Immature natural killer cell (primary cell): ENCODE results near the gene COLEC12. TPM values are rescaled to one million over a fixed set of nuclear protein-coding genes. Genes with fewer than 3 reads are reported as not detected.

Experiments used
- DNase-seq, 3 donors: peaks; one replicate each; pipeline ENCODE4 v3.0.0; 2022; ENCODE audit warnings: mixed read lengths in 1 of 3
- H3K27ac Mint-ChIP-seq, 6 donors: one replicate each; pipeline ENCODE4 v1.8.0; 2020; ENCODE audit warnings: mixed read lengths in 6 of 6, mild to moderate bottlenecking in 5 of 6, inconsistent platforms in 4 of 6, moderate library complexity in 3 of 6
- H3K27me3 Mint-ChIP-seq, 3 donors: one replicate each; pipeline ENCODE4 v1.8.0; 2020 to 2021; ENCODE audit warnings: low read depth in 3 of 3, mild to moderate bottlenecking in 3 of 3, mixed read lengths in 3 of 3, moderate library complexity in 3 of 3, inconsistent platforms in 1 of 3
- H3K36me3 Mint-ChIP-seq, 3 donors: one replicate each; pipeline ENCODE4 v1.8.0; 2020; ENCODE audit warnings: mixed read lengths in 3 of 3, inconsistent platforms in 2 of 3, mild to moderate bottlenecking in 2 of 3
- H3K4me1 Mint-ChIP-seq, 2 donors: one replicate each; pipeline ENCODE4 v1.8.0; 2020; ENCODE audit warnings: inconsistent platforms in 2 of 2, mild to moderate bottlenecking in 2 of 2, mixed read lengths in 2 of 2, moderate library complexity in 1 of 2
- H3K4me3 Mint-ChIP-seq, 5 donors: one replicate each; pipeline ENCODE4 v1.8.0; 2020; ENCODE audit warnings: mild to moderate bottlenecking in 5 of 5, mixed read lengths in 5 of 5, inconsistent platforms in 3 of 5, moderate library complexity in 3 of 5
- H3K9me3 Mint-ChIP-seq, 6 donors: one replicate each; pipeline ENCODE4 v1.8.0; 2020; ENCODE audit warnings: mild to moderate bottlenecking in 6 of 6, mixed read lengths in 6 of 6, inconsistent platforms in 4 of 6, moderate library complexity in 3 of 6
- polyA plus RNA-seq, 3 donors: library from polyadenylated mRNA; unstranded; fragments of 300-500 nt; fragmentation: Illumina TruSeq; gene quantifications; one replicate each; pipeline ENCODE4 v1.2.3, GENCODE V29; 2021

COLEC12 gene
- polyA plus RNA-seq, 3 donors from 2014 or later: not detected

DNA sequence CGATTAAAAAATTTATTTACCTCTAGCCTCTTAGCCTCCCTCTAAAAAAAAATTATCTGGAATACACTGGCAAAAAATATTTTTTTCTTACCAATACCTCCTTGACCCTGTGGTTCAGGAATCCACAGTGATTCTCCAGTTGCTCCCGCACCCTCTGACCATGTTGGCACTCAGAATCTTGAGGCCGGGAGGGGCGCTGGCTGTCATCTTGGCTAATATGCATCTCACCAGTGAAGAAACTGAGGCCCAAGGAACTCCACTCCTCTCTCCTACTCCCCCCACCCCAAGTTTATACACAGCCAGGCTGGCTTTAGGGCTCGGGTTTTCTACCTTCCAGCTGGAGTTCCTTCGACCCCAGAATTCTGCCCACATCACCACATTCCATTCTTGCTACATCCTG lies 134.8 kb downstream of the COLEC12 start:
- Mint-ChIP-seq H3K4me1 (no peaks in the 10 kb centered on the region), H3K27ac (no peak overlapping the region), H3K27me3 (peaks cover 2 to 4% (median 4%) of the 10 kb centered on the region in 3 donors), H3K36me3 (no peaks in the 10 kb centered on the region), H3K9me3 (no peaks in the 10 kb centered on the region), H3K4me3 (no peak overlapping the region)
- no peak for DNase-seq

DNA sequence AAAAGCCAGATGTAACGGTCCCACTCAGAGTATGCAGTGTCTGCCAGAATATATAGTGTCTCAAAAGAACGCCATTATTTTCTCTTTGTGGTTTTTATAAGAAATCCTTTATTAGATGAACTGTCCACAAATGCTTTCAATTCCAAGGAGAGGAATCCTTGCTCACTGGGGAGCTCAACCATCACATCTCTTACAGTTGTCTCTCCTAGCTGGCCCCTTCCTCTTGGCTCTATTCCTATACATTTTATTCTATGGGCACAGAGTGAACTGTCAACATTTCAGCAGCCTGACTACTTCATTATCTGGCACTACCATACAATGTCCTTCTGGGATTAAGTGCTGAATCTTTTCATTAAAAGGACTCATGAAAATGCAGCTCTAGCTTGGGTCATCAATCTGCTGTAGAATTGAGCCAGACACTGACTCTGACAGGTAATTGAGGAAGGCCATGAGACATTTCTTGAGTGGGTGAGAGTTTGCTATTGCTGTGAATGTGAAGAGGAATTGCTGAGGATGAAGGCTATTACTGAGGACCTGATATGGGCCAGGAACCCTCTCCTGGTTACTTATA lies 136.2 kb downstream of the COLEC12 start:
- no peak for DNase-seq
- H3K36me3 Mint-ChIP-seq: no peaks in the 10 kb centered on the region
- H3K27me3 Mint-ChIP-seq: peaks cover 2 to 4% (median 4%) of the 10 kb centered on the region in 3 donors
- no peaks in the 10 kb centered on the region for H3K9me3 Mint-ChIP-seq
- H3K27ac Mint-ChIP-seq: no peak overlapping the region
- H3K4me3 Mint-ChIP-seq: no peak overlapping the region
- no peaks in the 10 kb centered on the region for H3K4me1 Mint-ChIP-seq

DNA sequence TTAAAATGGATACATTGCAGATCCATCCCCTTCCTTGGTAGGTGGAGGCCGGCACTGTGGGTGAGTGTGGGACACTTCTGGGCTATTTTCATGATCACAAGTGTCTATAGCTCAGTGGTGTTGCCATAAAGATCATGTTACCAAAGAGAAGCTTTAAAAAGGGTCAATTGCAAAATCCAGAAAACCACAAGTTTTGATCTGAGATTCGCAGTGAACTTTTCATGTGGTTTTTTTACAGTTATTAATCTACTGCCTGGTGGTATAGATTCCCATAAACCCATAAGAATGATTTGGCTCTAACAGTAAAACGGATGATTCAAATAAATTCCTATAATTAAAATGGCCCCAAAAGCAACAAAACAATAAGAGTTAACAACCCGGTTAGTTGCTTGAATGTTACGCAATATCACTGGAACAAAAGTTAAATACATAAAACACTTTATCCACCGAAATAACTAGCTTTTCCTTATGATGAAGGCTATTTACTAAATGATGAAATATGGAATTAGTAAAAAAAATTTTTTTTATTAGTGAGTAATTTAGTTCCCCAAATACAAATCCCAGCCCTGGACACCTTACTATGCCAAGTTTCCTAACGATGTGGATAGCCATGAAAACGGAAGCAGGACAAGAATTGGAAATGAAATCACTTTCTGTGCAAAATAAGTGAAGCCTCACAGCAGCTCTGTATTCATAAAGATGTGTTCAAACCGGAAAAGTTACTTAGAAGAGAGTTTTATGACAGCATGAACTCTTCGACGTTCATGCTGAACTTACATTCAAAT lies 137.0 kb downstream of the COLEC12 start:
- Mint-ChIP-seq H3K4me1 (no peaks in the 10 kb centered on the region), H3K27ac (no peak overlapping the region), H3K4me3 (no peak overlapping the region), H3K9me3 (no peaks in the 10 kb centered on the region), H3K27me3 (peaks cover 2 to 4% (median 4%) of the 10 kb centered on the region in 3 donors), H3K36me3 (no peaks in the 10 kb centered on the region)
- DNase-seq: no peak

DNA sequence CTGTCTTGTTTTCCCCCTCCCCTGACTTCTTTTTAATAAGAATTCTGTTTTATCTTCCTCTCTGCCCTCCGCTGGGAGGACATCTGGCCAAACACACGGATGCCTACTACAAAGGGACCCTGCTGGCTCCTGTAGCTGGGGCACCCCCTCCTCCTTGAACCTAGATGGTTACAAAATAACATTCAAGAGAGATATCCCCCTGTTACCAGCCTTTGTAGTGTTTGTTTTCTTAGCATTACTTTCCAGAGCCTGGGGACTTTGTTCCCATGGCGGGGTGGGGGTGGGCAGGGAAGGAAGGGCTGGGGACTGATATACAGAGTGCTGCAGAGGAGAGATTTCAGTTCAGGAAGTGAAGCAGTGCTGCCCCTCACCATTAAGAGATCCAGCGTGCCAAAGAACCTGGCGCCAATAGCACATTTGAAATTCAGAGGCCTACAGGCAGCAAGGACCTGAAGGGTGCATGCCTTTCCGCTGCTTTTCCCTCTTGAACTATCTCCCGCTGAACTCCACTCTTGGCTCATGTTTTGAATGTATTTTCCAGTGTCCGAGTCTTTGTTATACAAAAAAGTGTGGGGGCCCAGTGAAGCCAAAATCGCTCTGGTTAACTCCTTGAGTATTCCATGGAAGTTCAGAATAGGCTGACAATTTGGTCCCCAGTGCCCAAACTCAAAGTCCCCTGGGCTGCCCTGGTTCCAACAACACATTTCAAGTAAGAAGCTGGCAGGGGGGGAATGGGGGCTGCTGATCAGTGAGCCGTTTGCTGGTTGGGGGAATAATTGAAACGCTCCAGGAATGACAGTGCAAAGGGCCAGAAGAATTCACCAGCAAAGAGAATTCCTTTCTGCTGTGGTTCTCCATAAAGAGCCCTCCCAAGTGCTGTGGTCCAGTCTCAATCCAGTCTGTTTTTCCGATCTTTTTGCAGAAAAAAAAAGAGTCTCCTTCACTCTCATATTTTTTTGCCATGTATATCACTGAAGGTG lies 137.9 kb downstream of the COLEC12 start:
- Mint-ChIP-seq H3K9me3 (no peaks in the 10 kb centered on the region), H3K36me3 (no peaks in the 10 kb centered on the region), H3K27me3 (peaks cover 2 to 4% (median 2%) of the 10 kb centered on the region in 3 donors), H3K4me3 (no peak overlapping the region), H3K4me1 (no peaks in the 10 kb centered on the region), H3K27ac (no peak overlapping the region)
- no peak for DNase-seq

DNA sequence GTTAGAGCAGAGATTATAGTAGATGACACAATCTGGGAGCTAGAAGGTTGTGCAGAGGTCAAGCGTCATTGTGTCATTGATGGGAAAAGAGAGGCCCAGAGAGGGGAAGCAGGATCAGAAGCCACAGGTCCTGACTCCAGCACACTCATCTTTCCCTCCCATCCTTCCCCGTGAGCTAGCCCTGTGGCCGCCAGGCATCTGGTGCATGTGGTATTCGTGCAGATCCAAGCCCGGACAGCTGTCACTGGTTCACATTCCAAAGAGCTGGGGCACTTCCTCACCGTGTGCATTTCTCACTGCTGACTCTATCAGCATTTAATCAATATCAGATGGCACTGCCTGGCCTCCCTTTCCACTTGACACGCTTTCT lies 138.6 kb downstream of the COLEC12 start:
- H3K27me3 Mint-ChIP-seq: peaks cover 2 to 4% (median 2%) of the 10 kb centered on the region in 3 donors
- H3K4me3 Mint-ChIP-seq: no peak overlapping the region
- DNase-seq: no peak
- no peaks in the 10 kb centered on the region for H3K4me1 Mint-ChIP-seq
- H3K36me3 Mint-ChIP-seq: no peaks in the 10 kb centered on the region
- no peaks in the 10 kb centered on the region for H3K9me3 Mint-ChIP-seq
- H3K27ac Mint-ChIP-seq: no peak overlapping the region

DNA sequence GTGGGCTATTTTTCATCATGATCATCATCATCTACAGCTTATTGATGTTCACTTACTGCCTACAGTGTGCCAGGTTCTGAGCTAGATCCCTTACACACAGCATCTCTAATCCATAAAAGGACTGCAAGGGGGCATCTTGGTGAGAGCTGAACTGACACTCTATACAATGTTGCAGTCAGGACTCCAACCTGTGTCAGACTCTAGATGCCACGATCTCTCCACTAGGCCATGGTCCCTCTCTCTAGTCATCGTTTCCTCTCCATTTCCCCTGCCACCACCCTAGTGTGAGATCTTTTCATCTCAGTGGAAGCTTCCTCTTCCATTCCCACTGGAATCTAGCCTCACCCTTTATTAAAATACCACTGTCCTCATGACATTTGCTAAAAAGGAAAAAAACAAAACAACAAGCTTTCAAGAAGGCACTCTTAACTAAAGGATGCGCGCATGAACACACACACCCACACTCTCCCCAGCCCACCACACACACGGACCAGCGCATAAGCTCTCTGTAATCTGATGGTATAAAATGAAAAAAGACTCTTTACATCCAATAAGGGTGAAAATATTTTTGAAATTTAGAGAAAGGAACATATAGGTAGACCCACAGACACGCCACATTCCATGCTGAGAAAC lies 139.3 kb downstream of the COLEC12 start:
- Mint-ChIP-seq H3K4me3 (no peak overlapping the region), H3K27me3 (peaks cover under 1 to 2% (median 2%) of the 10 kb centered on the region in 3 donors), H3K27ac (no peak overlapping the region)

DNA sequence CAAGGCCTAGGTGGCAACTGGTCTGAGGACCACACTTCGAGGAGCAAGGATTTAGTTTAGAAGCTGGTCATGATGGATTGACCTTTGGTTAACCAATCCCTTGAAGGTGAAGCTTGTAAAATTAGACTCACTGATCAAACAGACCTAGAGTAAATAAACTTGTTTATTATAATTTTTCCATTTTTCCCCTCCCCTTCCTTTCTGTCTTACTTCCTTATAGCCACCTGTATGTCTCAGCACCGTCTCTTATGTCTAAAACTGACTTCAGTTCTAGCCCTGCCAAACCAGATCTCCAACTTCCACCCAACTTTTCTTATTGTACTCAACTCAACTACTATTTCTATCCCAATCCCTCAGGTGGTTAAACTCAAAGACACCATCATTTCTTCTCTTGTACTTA lies 139.8 kb downstream of the COLEC12 start:
- no peak for DNase-seq
- H3K4me1 Mint-ChIP-seq: no peaks in the 10 kb centered on the region
- H3K4me3 Mint-ChIP-seq: no peak overlapping the region
- H3K27ac Mint-ChIP-seq: no peak overlapping the region
- H3K9me3 Mint-ChIP-seq: no peaks in the 10 kb centered on the region
- H3K27me3 Mint-ChIP-seq: peaks cover 0 to 2% (median 0%) of the 10 kb centered on the region in 3 donors
- no peaks in the 10 kb centered on the region for H3K36me3 Mint-ChIP-seq

More for the DNA sequence above, 139.3 kb downstream of the COLEC12 start:
- Mint-ChIP-seq H3K9me3 (no peaks in the 10 kb centered on the region), H3K4me1 (no peaks in the 10 kb centered on the region), H3K36me3 (no peaks in the 10 kb centered on the region)
- DNase-seq: no peak

DNA sequence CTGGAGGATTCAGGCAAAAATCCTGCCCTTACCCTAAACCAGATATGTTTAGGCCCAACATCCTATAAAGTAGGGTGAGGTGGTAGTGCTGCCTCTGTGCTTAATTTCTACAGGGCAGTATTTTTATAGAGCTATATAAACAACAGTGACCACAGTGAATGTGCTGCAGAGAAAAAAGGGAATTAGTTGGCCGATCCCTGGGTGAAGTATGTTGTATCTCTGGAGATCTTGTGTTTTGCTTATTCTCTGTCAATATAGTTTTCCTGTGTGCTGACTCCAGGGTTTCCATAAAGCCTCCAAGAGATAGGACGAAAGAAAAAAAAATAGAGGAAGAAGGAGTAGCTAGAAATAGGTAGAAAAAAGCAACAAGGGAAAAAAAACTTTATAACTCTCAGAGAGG lies 143.7 kb downstream of the COLEC12 start:
- H3K27ac Mint-ChIP-seq: no peak overlapping the region
- DNase-seq: no peak
- no peaks in the 10 kb centered on the region for H3K36me3 Mint-ChIP-seq
- H3K4me1 Mint-ChIP-seq: no peaks in the 10 kb centered on the region
- peaks cover 0 to 5% (median 0%) of the 10 kb centered on the region in 3 donors for H3K27me3 Mint-ChIP-seq
- no peaks in the 10 kb centered on the region for H3K9me3 Mint-ChIP-seq
- no peak overlapping the region for H3K4me3 Mint-ChIP-seq

DNA sequence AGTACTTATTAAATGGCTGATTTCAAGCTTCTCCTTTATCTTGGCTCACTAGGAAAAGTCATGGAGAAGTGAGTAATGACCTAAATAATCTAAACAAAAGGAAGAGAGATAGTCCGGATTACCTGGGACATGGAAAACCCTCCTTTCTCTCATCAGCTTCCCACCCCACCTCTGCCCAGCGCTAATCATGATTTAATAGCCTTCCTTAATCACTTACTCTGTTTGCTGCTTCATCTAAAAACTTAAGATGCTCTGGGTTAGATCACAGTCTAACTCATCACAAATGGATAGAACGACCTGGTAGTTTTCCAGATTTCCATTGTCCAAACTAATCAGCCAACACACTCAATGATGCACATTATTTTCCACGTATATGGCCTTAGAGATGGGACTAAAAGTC lies 144.8 kb downstream of the COLEC12 start:
- H3K27me3 Mint-ChIP-seq: peaks cover 0 to 8% (median 0%) of the 10 kb centered on the region in 3 donors
- no peaks in the 10 kb centered on the region for H3K9me3 Mint-ChIP-seq
- no peaks in the 10 kb centered on the region for H3K4me1 Mint-ChIP-seq

DNA sequence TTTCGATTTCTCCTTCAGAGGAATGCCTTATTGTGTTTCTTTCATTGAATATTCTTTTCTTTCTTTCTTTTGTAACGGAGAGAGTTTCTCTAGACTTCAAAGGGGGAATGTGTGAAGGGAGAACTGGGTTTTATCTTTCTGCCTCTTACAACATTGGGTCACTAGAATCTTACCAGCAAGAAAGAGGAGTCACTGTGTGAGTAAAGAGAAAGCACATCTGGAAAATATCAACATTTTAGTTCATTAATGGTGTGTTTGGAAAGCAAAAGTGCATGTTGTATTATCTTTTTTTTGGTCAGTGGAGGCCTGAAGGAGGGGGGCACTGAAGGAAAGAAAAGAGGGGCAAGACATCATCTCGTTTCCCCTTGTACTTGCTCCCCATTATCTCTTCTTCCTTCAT lies 146.0 kb downstream of the COLEC12 start:
- DNase-seq: no peak
- Mint-ChIP-seq H3K9me3 (no peaks in the 10 kb centered on the region), H3K27me3 (peaks cover 0 to 10% (median 0%) of the 10 kb centered on the region in 3 donors), H3K4me3 (no peak overlapping the region), H3K27ac (no peak overlapping the region), H3K36me3 (no peaks in the 10 kb centered on the region), H3K4me1 (no peaks in the 10 kb centered on the region)

More for the DNA sequence above, 144.8 kb downstream of the COLEC12 start:
- no peak overlapping the region for H3K4me3 Mint-ChIP-seq
- DNase-seq: no peak
- H3K36me3 Mint-ChIP-seq: no peaks in the 10 kb centered on the region
- H3K27ac Mint-ChIP-seq: no peak overlapping the region

DNA sequence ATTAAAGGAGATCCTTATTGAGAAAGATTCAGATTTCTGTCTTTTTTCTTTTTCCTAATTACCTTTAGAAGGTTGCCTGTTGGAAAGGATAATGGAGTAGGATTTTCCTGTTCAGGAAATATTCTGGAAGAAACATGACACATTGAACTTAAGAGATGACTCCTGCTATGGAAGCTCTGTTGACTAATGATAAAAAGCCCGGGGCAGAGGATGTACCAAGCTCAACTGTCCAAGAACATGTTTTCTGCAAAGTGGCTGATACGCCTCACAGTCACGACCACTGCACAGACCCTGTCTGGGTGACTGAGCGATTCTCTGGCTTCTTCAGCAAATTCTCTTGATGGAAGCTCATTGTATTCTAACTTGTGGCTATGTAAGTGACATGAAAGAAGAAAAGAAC lies 146.5 kb downstream of the COLEC12 start:
- no peaks in the 10 kb centered on the region for H3K9me3 Mint-ChIP-seq
- peaks cover 0 to 10% (median 0%) of the 10 kb centered on the region in 3 donors for H3K27me3 Mint-ChIP-seq
- no peak overlapping the region for H3K4me3 Mint-ChIP-seq
- no peaks in the 10 kb centered on the region for H3K36me3 Mint-ChIP-seq
- no peaks in the 10 kb centered on the region for H3K4me1 Mint-ChIP-seq
- no peak overlapping the region for H3K27ac Mint-ChIP-seq
- DNase-seq: no peak

DNA sequence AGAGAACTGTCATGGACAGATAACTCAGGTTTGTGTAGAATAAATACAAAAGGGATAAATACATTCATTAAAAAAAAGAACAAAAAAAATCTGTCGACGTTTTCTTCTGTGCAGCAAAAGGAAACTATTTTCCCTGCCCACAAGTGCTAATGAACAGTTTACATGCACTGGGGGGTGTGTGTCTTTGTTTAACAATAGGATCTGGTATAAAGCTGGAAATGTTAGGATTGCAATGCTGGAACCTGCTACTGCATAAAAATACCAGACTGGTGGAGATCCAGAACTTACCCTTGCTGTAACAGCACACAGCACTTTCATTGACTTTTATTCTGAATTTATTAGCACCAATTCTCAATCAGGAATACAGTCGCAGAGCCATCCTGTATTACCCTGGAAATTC lies 148.1 kb downstream of the COLEC12 start:
- H3K4me1 Mint-ChIP-seq: no peaks in the 10 kb centered on the region
- H3K27ac Mint-ChIP-seq: no peak overlapping the region
- no peaks in the 10 kb centered on the region for H3K36me3 Mint-ChIP-seq
- DNase-seq: no peak
- no peaks in the 10 kb centered on the region for H3K9me3 Mint-ChIP-seq
- no peak overlapping the region for H3K4me3 Mint-ChIP-seq
- peaks cover 0 to 10% (median 0%) of the 10 kb centered on the region in 3 donors for H3K27me3 Mint-ChIP-seq

DNA sequence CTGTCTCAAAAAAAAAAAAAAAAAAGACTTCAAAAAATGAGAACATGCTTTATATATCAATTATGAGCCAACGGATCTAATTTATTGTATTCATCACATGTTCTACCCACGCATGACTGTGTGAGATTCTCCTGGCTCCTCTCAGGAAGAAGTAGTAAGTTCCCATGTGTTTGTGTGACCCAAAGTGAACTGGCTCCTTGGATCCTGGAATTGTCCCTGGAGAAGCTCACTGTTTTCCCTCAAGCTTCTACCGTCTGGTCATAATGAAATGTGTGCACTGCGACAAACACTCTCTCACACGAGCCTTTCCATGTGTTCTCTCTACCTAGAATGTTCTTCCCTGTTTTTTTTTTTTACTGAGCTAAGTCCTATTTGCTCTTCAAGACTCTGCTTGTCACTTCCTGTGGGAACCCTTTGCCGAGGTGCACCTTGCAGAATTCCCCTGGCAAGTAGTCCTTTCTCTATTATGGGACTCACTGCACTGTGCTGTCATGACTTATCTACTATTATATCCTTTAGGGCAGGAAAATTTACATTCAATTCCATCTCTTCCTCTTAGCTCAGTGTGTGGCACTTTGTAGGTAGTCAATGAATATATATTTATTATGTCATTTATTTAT lies 149.4 kb downstream of the COLEC12 start:
- Mint-ChIP-seq H3K4me1 (no peaks in the 10 kb centered on the region), H3K27me3 (peaks cover 0 to 17% (median 4%) of the 10 kb centered on the region in 3 donors), H3K4me3 (no peak overlapping the region), H3K36me3 (no peaks in the 10 kb centered on the region), H3K27ac (no peak overlapping the region), H3K9me3 (no peaks in the 10 kb centered on the region)
- no peak for DNase-seq
